Tibial nerve (tissue), 4 donors: ENCODE results near the gene DCXR. TPM values are rescaled to one million over a fixed set of nuclear protein-coding genes. Genes with fewer than 3 reads are reported as not detected.

Experiments used
- DNase-seq, 2 donors: peaks; one replicate each; pipeline ENCODE4 v3.0.0-alpha.2; 2019; ENCODE audit warnings: low spot score in 2 of 2
- H3K27ac ChIP-seq, 4 donors: fragments of 200-600 bp; sonication (generic) in 3 of 4; one replicate each; pipeline ENCODE4 v1.5.1; 2017 to 2019; ENCODE audit warnings: mild to moderate bottlenecking in 1 of 4
- H3K27me3 ChIP-seq, 2 donors: fragments of 200-600 bp; sonication (generic) in 1 of 2; one replicate each; pipeline versions ENCODE4 v1.5.1 to v1.6.0; 2017 to 2019
- H3K36me3 ChIP-seq, 3 donors: fragments of 200-600 bp; sonication (generic); one replicate each; pipeline ENCODE4 v1.5.1; 2018 to 2019
- H3K4me1 ChIP-seq, 4 donors: fragments of 200-600 bp; sonication (generic) in 3 of 4; one replicate each; pipeline ENCODE4 v1.5.1; 2017 to 2019
- H3K4me3 ChIP-seq, 4 donors: fragments of 200-600 bp; sonication (generic) in 3 of 4; one replicate each; pipeline ENCODE4 v1.5.1; 2017 to 2019; ENCODE audit warnings: mild to moderate bottlenecking in 1 of 4, moderate library complexity in 1 of 4
- H3K9me3 ChIP-seq, 4 donors: fragments of 200-600 bp; sonication (generic) in 3 of 4; one replicate each; pipeline ENCODE4 v1.5.1; 2017 to 2019
- CTCF ChIP-seq, 5 experiments: fragments of 200-600 bp in 3 of 5; fragments of 450-650 bp in 2 of 5; sonication (generic) in 3 of 5; IDR thresholded peaks; one replicate each; pipeline ENCODE4 v1.5.1; 2016 to 2019; ENCODE audit warnings: antibody characterized with exemption in 5 of 5, mild to moderate bottlenecking in 3 of 5, moderate library complexity in 2 of 5
- EP300 ChIP-seq, 2 donors: sonication (generic); formaldehyde crosslinking; IDR thresholded peaks; one replicate each; pipeline ENCODE4 v1.6.1; 2017; ENCODE audit warnings: antibody characterized with exemption in 2 of 2, mild to moderate bottlenecking in 1 of 2
- POLR2A ChIP-seq, 2 donors: fragments of 450-650 bp; IDR thresholded peaks; one replicate each; pipeline ENCODE4 v1.6.1; 2017; ENCODE audit warnings: antibody characterized with exemption in 2 of 2, mild to moderate bottlenecking in 2 of 2, moderate library complexity in 2 of 2
- WGBS, 2 donors: methylation state at CpG; one replicate each; pipeline ENCODE4 v1.1.5; 2018; 5-methylcytosine and 5-hydroxymethylcytosine counted together
- total RNA-seq, 4 donors: library from RNA; depleted of rRNA; stranded (reverse); fragments of >200 nt; gene quantifications; one replicate each; pipeline ENCODE4 v1.1.0, GENCODE V29; 2016

Gene DCXR
- total RNA-seq, 4 donors from 2014 or later = 236 to 347 (median 269) TPM

GRCh38 chr17:82077617-82078358 lies 40.3 kb upstream of the DCXR start:
- H3K27ac ChIP-seq = peak overlapping the region in 3 of 4 donors; percentile 0 to 77 (median 72)
- peaks cover 0 to 46% (median 13%) of the 10 kb centered on the region in 3 donors for H3K36me3 ChIP-seq
- H3K27me3 ChIP-seq = no peaks in the 10 kb centered on the region
- WGBS, 2 donors = 46 to 48% methylated on average over 28 of the region's 28 CpGs
- TF ChIP-seq EP300 (IDR thresholded peaks at IDR 0.05) (no peak), POLR2A (IDR thresholded peaks at IDR 0.05) (no peak), CTCF (IDR thresholded peaks at IDR 0.05) (no peak)
- DNase-seq = peak; percentile 55 to 68
- no peaks in the 10 kb centered on the region for H3K9me3 ChIP-seq
- no peak overlapping the region for H3K4me3 ChIP-seq
- peaks cover 0 to 22% (median 5%) of the 10 kb centered on the region in 4 donors for H3K4me1 ChIP-seq

- Histone ChIP-seq H3K4me1 (peaks cover 0 to 22% (median 5%) of the 10 kb centered on the region in 4 donors), H3K4me3 (no peak overlapping the region), H3K36me3 (peaks cover 0 to 38% (median 8%) of the 10 kb centered on the region in 3 donors), H3K9me3 (no peaks in the 10 kb centered on the region), H3K27me3 (no peaks in the 10 kb centered on the region), H3K27ac (peak overlapping the region in 2 of 4 donors; percentile 72 to 77)
- TF ChIP-seq CTCF (IDR thresholded peaks at IDR 0.05) (peak in 1 of 5 experiments; percentile 17), POLR2A (IDR thresholded peaks at IDR 0.05) (no peak)
- 51 to 58% methylated on average over 15 of the region's 21 CpGs for WGBS, 2 donors
- no peak for DNase-seq
Measured at GRCh38 chr17:82076785-82077591, 39.5 kb upstream of the DCXR start.

GRCh38 chr17:82076018-82076784 lies 38.7 kb upstream of the DCXR start:
- peaks cover 0 to 22% (median 5%) of the 10 kb centered on the region in 4 donors for H3K4me1 ChIP-seq
- TF ChIP-seq POLR2A (IDR thresholded peaks at IDR 0.05) = no peak
- no peaks in the 10 kb centered on the region for H3K27me3 ChIP-seq
- no peak overlapping the region for H3K27ac ChIP-seq
- no peak overlapping the region for H3K4me3 ChIP-seq
- H3K36me3 ChIP-seq = peaks cover 0 to 30% (median 6%) of the 10 kb centered on the region in 3 donors
- no peaks in the 10 kb centered on the region for H3K9me3 ChIP-seq
- whole genome bisulfite sequencing, 2 donors = 78 to 81% methylated on average over 25 of the region's 25 CpGs
- no peak for DNase-seq

- no peaks in the 10 kb centered on the region for H3K9me3 ChIP-seq
- peaks cover 0 to 2% (median 0%) of the 10 kb centered on the region in 3 donors for H3K36me3 ChIP-seq
- 83 to 91% methylated on average over 9 of the region's 9 CpGs for WGBS, 2 donors
- H3K4me1 ChIP-seq = peaks cover 0 to 15% (median 4%) of the 10 kb centered on the region in 4 donors
- no peak overlapping the region for H3K4me3 ChIP-seq
- no peak for TF ChIP-seq CTCF (IDR thresholded peaks at IDR 0.05)
- no peak for TF ChIP-seq POLR2A (IDR thresholded peaks at IDR 0.05)
- TF ChIP-seq EP300 (IDR thresholded peaks at IDR 0.05) = no peak
- no peaks in the 10 kb centered on the region for H3K27me3 ChIP-seq
- H3K27ac ChIP-seq = no peak overlapping the region
- DNase-seq = no peak
Measured at GRCh38 chr17:82073446-82073845, 35.9 kb upstream of the DCXR start.

GRCh38 chr17:82072827-82073226 lies 35.3 kb upstream of the DCXR start:
- H3K9me3 ChIP-seq = no peaks in the 10 kb centered on the region
- TF ChIP-seq EP300 (IDR thresholded peaks at IDR 0.05) = no peak
- no peak for TF ChIP-seq CTCF (IDR thresholded peaks at IDR 0.05)
- no peak for TF ChIP-seq POLR2A (IDR thresholded peaks at IDR 0.05)
- H3K4me1 ChIP-seq = peaks cover 0 to 9% (median 1%) of the 10 kb centered on the region in 4 donors
- 84 to 86% methylated on average over 6 of the region's 6 CpGs for WGBS, 2 donors
- no peaks in the 10 kb centered on the region for H3K36me3 ChIP-seq
- no peak for DNase-seq
- no peak overlapping the region for H3K4me3 ChIP-seq
- no peaks in the 10 kb centered on the region for H3K27me3 ChIP-seq
- H3K27ac ChIP-seq = no peak overlapping the region
